A549 (cell line): ENCODE data around the gene GAA.

ENCODE experiments used
- MYC ChIP-seq: IDR thresholded peaks from 2 replicates; pipeline ENCODE4 v1.6.1; 2012; ENCODE audit warnings: mild to moderate bottlenecking, inconsistent platforms, low read length, improper control_type of control experiment, borderline replicate concordance
- POLR2A ChIP-seq: IDR thresholded peaks from 2 replicates; pipeline ENCODE4 v1.6.1; 2012; ENCODE audit warnings: mild to moderate bottlenecking, low read length
- RAD21 ChIP-seq, 2 experiments: fragments of >200 bp in 1 of 2; sonication (Bioruptor Twin) in 1 of 2; formaldehyde crosslinking in 1 of 2; IDR thresholded peaks in 1 of 2; conservative IDR thresholded peaks in 1 of 2; 2 replicates in 1 of 2; 3 replicates in 1 of 2; pipeline ENCODE4 v1.6.1; 2012 to 2018; ENCODE audit warnings: inconsistent platforms in 1 of 2
- RARB ChIP-seq: fragments of 250-450 bp; sonication (Bioruptor Pico); IDR thresholded peaks from 2 replicates; pipeline ENCODE4 v1.8.0; 2021; ENCODE audit warnings: mild to moderate bottlenecking, moderate library complexity
- SMC3 ChIP-seq: fragments of >200 bp; sonication (Bioruptor Twin); formaldehyde crosslinking; IDR thresholded peaks from 3 replicates; pipeline ENCODE4 v1.6.1; 2018; ENCODE audit warnings: inconsistent platforms
- TF ChIP-seq, protein P1 (sequence below): fragments of 450-650 bp; IDR thresholded peaks from 2 replicates; pipeline ENCODE4 v1.6.1; 2014; ENCODE audit warnings: antibody characterized with exemption
- TF ChIP-seq, protein P2 (sequence below): fragments of >200 bp; sonication (Bioruptor Twin); formaldehyde crosslinking; IDR thresholded peaks from 3 replicates; pipeline ENCODE4 v1.5.1; 2016
- TF ChIP-seq, protein P3 (sequence below): IDR thresholded peaks from 2 replicates; pipeline ENCODE4 v1.6.1; 2012
- TF ChIP-seq, protein P4 (sequence below): fragments of 200-600 bp; sonication (generic); IDR thresholded peaks from 2 replicates; pipeline ENCODE4 v1.6.1; 2016; ENCODE audit warnings: antibody characterized with exemption, mild to moderate bottlenecking, moderate library complexity

DNA sequence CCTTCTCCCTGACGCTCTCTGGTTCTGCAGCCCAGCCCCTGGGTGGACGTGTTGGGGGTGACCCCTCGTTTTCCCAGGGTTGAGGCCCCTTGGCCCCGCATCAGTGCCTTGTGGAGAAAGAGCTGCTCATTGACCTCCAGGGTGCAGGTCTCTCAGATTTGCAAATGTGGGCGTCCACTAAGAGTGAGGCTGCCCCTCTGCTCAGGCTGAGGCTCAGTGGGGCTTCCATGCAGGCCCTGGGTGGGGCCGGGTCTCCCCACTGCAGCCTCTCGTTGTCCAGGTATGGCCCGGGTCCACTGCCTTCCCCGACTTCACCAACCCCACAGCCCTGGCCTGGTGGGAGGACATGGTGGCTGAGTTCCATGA, 9.0 kb downstream of the GAA start:
- TF ChIP-seq, protein P1, sequence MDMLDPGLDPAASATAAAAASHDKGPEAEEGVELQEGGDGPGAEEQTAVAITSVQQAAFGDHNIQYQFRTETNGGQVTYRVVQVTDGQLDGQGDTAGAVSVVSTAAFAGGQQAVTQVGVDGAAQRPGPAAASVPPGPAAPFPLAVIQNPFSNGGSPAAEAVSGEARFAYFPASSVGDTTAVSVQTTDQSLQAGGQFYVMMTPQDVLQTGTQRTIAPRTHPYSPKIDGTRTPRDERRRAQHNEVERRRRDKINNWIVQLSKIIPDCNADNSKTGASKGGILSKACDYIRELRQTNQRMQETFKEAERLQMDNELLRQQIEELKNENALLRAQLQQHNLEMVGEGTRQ = no peak
- TF ChIP-seq, protein P2, sequence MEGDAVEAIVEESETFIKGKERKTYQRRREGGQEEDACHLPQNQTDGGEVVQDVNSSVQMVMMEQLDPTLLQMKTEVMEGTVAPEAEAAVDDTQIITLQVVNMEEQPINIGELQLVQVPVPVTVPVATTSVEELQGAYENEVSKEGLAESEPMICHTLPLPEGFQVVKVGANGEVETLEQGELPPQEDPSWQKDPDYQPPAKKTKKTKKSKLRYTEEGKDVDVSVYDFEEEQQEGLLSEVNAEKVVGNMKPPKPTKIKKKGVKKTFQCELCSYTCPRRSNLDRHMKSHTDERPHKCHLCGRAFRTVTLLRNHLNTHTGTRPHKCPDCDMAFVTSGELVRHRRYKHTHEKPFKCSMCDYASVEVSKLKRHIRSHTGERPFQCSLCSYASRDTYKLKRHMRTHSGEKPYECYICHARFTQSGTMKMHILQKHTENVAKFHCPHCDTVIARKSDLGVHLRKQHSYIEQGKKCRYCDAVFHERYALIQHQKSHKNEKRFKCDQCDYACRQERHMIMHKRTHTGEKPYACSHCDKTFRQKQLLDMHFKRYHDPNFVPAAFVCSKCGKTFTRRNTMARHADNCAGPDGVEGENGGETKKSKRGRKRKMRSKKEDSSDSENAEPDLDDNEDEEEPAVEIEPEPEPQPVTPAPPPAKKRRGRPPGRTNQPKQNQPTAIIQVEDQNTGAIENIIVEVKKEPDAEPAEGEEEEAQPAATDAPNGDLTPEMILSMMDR = no peak
- TF ChIP-seq RAD21 (conservative IDR thresholded peaks at IDR 0.05 in 1 of 2, IDR thresholded peaks at IDR 0.05 in 1 of 2) (no peak), SMC3 (no peak), MYC (no peak), POLR2A (no peak), RARB (no peak)
- TF ChIP-seq, protein P3, sequence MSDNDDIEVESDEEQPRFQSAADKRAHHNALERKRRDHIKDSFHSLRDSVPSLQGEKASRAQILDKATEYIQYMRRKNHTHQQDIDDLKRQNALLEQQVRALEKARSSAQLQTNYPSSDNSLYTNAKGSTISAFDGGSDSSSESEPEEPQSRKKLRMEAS = no peak
- TF ChIP-seq, protein P4, sequence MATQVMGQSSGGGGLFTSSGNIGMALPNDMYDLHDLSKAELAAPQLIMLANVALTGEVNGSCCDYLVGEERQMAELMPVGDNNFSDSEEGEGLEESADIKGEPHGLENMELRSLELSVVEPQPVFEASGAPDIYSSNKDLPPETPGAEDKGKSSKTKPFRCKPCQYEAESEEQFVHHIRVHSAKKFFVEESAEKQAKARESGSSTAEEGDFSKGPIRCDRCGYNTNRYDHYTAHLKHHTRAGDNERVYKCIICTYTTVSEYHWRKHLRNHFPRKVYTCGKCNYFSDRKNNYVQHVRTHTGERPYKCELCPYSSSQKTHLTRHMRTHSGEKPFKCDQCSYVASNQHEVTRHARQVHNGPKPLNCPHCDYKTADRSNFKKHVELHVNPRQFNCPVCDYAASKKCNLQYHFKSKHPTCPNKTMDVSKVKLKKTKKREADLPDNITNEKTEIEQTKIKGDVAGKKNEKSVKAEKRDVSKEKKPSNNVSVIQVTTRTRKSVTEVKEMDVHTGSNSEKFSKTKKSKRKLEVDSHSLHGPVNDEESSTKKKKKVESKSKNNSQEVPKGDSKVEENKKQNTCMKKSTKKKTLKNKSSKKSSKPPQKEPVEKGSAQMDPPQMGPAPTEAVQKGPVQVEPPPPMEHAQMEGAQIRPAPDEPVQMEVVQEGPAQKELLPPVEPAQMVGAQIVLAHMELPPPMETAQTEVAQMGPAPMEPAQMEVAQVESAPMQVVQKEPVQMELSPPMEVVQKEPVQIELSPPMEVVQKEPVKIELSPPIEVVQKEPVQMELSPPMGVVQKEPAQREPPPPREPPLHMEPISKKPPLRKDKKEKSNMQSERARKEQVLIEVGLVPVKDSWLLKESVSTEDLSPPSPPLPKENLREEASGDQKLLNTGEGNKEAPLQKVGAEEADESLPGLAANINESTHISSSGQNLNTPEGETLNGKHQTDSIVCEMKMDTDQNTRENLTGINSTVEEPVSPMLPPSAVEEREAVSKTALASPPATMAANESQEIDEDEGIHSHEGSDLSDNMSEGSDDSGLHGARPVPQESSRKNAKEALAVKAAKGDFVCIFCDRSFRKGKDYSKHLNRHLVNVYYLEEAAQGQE = no peak
